Cardiac fibroblast (primary cell): ENCODE measurements around the gene FAM204A.

ENCODE experiments used
- DNase-seq, 2 donors: peaks; one replicate each; pipeline versions ENCODE4 v3.0.0 to v3.0.0-alpha.2; 2010; ENCODE audit warnings: low read depth in 2 of 2
- H3K4me3 ChIP-seq, 2 donors: replicated peaks in 1 of 2; 1 replicate in 1 of 2; 2 replicates in 1 of 2; pipeline ENCODE4 v1.5.1; 2011; ENCODE audit warnings: low read depth in 2 of 2, low read length in 2 of 2, mild to moderate bottlenecking in 2 of 2, moderate library complexity in 1 of 2
- TF ChIP-seq, protein P1 (sequence below): IDR thresholded peaks from one replicate; pipeline ENCODE4 v1.5.1; 2011; ENCODE audit warnings: low read depth, mild to moderate bottlenecking, low read length, inconsistent platforms

Gene FAM204A

GRCh38 chr10:118315629-118316028 is 26.5 kb downstream of the FAM204A start:
- TF ChIP-seq, protein P1, sequence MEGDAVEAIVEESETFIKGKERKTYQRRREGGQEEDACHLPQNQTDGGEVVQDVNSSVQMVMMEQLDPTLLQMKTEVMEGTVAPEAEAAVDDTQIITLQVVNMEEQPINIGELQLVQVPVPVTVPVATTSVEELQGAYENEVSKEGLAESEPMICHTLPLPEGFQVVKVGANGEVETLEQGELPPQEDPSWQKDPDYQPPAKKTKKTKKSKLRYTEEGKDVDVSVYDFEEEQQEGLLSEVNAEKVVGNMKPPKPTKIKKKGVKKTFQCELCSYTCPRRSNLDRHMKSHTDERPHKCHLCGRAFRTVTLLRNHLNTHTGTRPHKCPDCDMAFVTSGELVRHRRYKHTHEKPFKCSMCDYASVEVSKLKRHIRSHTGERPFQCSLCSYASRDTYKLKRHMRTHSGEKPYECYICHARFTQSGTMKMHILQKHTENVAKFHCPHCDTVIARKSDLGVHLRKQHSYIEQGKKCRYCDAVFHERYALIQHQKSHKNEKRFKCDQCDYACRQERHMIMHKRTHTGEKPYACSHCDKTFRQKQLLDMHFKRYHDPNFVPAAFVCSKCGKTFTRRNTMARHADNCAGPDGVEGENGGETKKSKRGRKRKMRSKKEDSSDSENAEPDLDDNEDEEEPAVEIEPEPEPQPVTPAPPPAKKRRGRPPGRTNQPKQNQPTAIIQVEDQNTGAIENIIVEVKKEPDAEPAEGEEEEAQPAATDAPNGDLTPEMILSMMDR, result no peak
- DNase-seq, result no peak
- H3K4me3 ChIP-seq, result no peak overlapping the region

DNA sequence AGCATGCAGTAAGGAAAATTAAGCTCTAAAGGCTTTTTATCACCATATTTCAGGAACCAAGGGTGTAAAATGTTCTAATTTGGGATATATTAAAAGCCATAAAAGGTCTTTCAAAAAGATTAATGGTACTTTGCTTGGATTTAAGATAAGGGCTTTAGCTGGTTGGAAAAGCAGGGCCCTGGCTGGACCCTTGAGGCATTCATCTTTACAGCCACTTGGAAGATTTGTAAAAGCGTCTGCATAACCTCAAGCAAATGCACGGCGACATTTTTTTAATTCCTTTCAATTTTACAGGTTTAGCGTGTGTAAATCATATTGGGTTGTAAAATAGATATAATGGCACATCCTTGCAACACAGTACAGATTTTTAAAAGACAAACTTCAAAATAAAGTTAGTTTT is 27.2 kb downstream of the FAM204A start:
- no peak for DNase-seq
- no peak overlapping the region for H3K4me3 ChIP-seq
- TF ChIP-seq, protein P1, result no peak

DNA sequence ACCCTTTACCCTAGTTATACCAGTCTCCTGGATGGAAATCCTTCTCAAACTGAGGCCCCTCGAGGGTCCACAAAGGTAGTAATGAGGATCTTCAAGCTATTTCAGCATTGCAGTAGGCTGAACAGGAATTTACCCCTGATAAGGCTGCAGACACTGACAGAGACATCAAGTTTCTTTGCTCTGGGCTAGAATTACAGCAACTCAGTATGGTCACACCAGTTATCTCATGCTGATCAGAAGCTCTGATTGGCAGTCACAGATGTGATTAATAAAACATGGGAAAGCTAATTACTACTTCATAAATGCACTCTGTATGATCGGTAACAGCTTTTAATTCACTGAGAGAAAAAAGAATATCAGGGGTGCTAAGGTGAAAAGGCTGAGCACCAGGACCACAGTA is 30.6 kb downstream of the FAM204A start:
- TF ChIP-seq, protein P1, result no peak

DNA sequence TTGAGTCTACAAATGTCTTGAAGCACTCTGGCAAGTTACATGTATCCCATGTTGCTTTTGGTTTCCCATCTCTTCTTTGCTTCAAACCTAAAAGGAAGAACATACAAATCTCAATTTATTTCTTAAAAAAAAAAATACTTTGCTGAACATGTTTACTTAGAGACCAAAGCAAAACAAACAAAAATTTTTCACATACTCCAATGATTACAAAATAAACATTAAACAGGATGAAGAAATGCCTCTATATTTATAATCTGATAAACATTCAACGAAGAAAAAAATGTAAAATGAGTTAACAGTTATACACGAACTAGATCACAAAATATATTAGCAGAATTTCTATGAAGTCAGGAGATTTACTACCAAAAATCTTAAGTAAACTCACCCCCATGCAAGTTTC is 31.3 kb downstream of the FAM204A start:
- peak in 1 of 2 donors; percentile 61 for DNase-seq
- TF ChIP-seq, protein P1, result no peak
- H3K4me3 ChIP-seq, result no peak overlapping the region

More for the DNA sequence above, 30.6 kb downstream of the FAM204A start:
- no peak overlapping the region for H3K4me3 ChIP-seq
- no peak for DNase-seq

DNA sequence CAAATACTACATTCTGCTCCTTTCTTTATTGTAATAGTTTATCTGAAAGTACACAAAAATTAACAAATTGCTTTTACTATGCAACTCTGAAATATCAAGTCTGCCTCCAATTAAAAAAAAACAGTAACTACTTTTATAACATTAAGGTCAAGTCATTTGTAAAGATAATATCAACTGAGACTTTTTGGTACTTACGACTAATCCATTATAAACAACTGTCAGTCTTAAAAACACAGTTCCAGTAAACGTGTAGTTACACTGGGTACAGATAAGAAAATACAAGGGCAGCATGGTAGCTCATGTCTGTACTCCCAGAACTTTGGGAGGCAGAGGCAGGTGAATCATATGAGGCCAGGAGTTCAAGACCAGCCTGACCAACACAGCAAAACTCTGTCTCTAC is 32.2 kb downstream of the FAM204A start:
- H3K4me3 ChIP-seq, result no peak overlapping the region
- DNase-seq, result no peak
- TF ChIP-seq, protein P1, result no peak

DNA sequence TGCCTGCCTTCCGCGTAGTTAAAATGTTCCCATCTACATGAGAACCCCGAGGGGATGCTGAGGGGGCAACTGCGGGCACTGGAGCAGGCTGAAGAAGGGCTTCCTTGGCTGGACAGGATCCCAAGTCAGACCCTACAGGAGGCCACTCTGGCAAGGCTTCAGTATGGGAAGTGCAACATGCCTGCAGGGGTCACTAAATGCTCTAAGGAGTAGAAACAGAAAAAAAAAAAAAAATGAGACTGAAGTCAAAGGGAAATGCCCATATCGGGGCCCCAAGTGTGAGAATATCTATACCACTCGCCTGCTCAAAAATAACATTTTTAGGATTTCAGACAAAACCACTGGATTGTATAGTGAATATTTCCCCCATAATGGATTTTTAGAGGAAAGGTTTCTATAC is 33.5 kb downstream of the FAM204A start:
- DNase-seq, result no peak
- H3K4me3 ChIP-seq, result no peak overlapping the region
- TF ChIP-seq, protein P1, result no peak

DNA sequence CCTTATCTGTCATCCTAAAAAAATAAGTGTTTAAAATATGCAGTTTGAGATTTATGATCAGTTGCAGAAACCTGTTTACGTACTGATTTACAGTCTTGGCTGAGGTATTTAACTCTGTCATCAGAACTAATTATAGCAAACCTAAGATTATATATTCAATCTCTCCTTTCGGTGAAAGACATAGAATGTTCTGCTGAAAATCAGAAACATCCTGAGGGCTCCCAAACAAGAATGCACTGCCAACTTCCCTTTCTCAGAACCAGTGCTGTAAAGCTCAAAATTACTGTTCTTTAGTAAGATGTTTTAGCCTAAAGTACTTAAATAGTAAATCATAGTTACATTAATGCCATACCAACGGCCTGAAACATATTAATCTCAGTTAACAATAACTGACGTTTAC is 34.3 kb downstream of the FAM204A start:
- TF ChIP-seq, protein P1, result no peak
- H3K4me3 ChIP-seq, result no peak overlapping the region
- no peak for DNase-seq
